HepG2 (cell line): ENCODE measurements around the gene C20orf204. TPM values are rescaled to one million over a fixed set of nuclear protein-coding genes. Genes with fewer than 3 reads are reported as not detected.

Source experiments
- CAMTA2 ChIP-seq: sonication (generic); formaldehyde crosslinking; IDR thresholded peaks from 2 replicates; pipeline ENCODE4 v1.4.0; 2020; ENCODE audit warnings: mild to moderate bottlenecking, missing genetic modification reagents, borderline replicate concordance
- ESRRA ChIP-seq: sonication (generic); formaldehyde crosslinking; IDR thresholded peaks from 2 replicates; pipeline ENCODE4 v1.5.1; 2020; ENCODE audit warnings: mild to moderate bottlenecking, low read depth, missing genetic modification reagents
- GATAD1 ChIP-seq: IDR thresholded peaks from 2 replicates; pipeline ENCODE4 v1.6.1; 2016; ENCODE audit warnings: missing genetic modification reagents, missing compliant biosample characterization
- GLI4 ChIP-seq: sonication (generic); formaldehyde crosslinking; IDR thresholded peaks from 2 replicates; pipeline ENCODE4 v1.5.1; 2020; ENCODE audit warnings: missing genetic modification reagents, mild to moderate bottlenecking, moderate library complexity, borderline replicate concordance
- GRHL1 ChIP-seq: sonication (generic); formaldehyde crosslinking; conservative IDR thresholded peaks from 2 replicates; pipeline ENCODE4 v1.8.0; 2022; ENCODE audit warnings: missing genetic modification reagents
- HES4 ChIP-seq: sonication (generic); formaldehyde crosslinking; IDR thresholded peaks from 2 replicates; pipeline ENCODE4 v1.9.0; 2021; ENCODE audit warnings: mild to moderate bottlenecking, missing genetic modification reagents, borderline replicate concordance
- SUZ12 ChIP-seq: fragments of 150-350 bp; IDR thresholded peaks from 2 replicates; pipeline ENCODE4 v1.6.1; 2014; ENCODE audit warnings: low read depth, low read length
- THAP8 ChIP-seq: sonication (generic); formaldehyde crosslinking; IDR thresholded peaks from 2 replicates; pipeline ENCODE4 v1.5.1; 2020; ENCODE audit warnings: missing genetic modification reagents, mild to moderate bottlenecking, borderline replicate concordance
- THRA ChIP-seq: sonication (generic); formaldehyde crosslinking; IDR thresholded peaks from 2 replicates; pipeline ENCODE4 v1.4.0; 2020; ENCODE audit warnings: missing genetic modification reagents, borderline replicate concordance
- ZBTB40 ChIP-seq, 2 experiments: fragments of 450-650 bp in 1 of 2; sonication (generic) in 1 of 2; formaldehyde crosslinking in 1 of 2; IDR thresholded peaks; 2 replicates each; pipeline versions ENCODE4 v1.6.1 to v1.8.0; 2016 to 2022; ENCODE audit warnings: antibody characterized with exemption in 1 of 2, mild to moderate bottlenecking in 1 of 2, missing genetic modification reagents in 1 of 2
- ZNF18 ChIP-seq: sonication (generic); formaldehyde crosslinking; IDR thresholded peaks from 2 replicates; pipeline ENCODE4 v1.8.0; 2022; ENCODE audit warnings: mild to moderate bottlenecking, missing genetic modification reagents; ENCODE audit not compliant: insufficient replicate concordance
- polyA plus RNA-seq, 8 experiments: library from polyadenylated mRNA; depleted of rRNA in 3 of 8; stranded (reverse) in 7 of 8; unstranded in 1 of 8; fragments of >200 nt; fragmentation: Illumina TruSeq in 4 of 8; extraction: Trizol in 4 of 8; gene quantifications; 2 replicates each; pipeline versions ENCODE4 v1.2.1 to v1.2.3, GENCODE V29; 2011 to 2016; ENCODE audit warnings: low read depth in 4 of 8, missing spikeins in 1 of 8, mixed read lengths in 1 of 8; ENCODE audit not compliant: insufficient read depth in 1 of 8
- total RNA-seq, 5 experiments: library from RNA; depleted of rRNA; stranded (reverse); fragments of >200 nt; fragmentation: Illumina TruSeq; extraction: Trizol; gene quantifications; 2 replicates each; pipeline ENCODE4 v1.2.3, GENCODE V29; 2016; ENCODE audit warnings: low read depth in 1 of 5

Gene C20orf204
- total and polyA plus RNA-seq, 2 of the 13 experiments (the other 11 are each of a cell fraction or from before 2014, with no cell fraction given) = 22.1 to 80.0 TPM

GRCh38 chr20:64065062-64065973, 29.3 kb downstream of the C20orf204 start (continued):
- TF ChIP-seq GATAD1 (no peak), CAMTA2 (CRISPR knock-in tag) (peak; percentile 16; the same call in 1 of the 2 replicates), HES4 (peak; percentile 57; the same call in 1 of the 2 replicates), GLI4 (0 out of 2 replicates have a peak, but pooled peaks have one; percentile 69), GRHL1 (CRISPR knock-in tag) (no peak), ESRRA (CRISPR knock-in tag) (peak; percentile 87; the same call in 1 of the 2 replicates), ZBTB40 (IDR thresholded peaks at IDR 0.05) (no peak), ZBTB40 (CRISPR knock-in tag; IDR thresholded peaks at IDR 0.05) (peak; percentile 49; the same call in 1 of the 2 replicates), THRA (CRISPR knock-in tag) (peak; percentile 96), THAP8 (CRISPR knock-in tag) (no peak), SUZ12 (no peak; the same call in 1 of the 2 replicates), ZNF18 (CRISPR knock-in tag) (peak; percentile 54)
